IPS-NIHi7 (cell line): Measurements from ENCODE around the gene COG5.
A peak's percentile ranks its signal among the peaks of the same experiment; 100 is the strongest.

ENCODE experiments used
- DNase-seq: peaks from one replicate; pipeline ENCODE4 v3.0.0; 2012; ENCODE audit warnings: mixed read lengths; ENCODE audit errors: extremely low spot score

COG5 gene

GRCh38 chr7:107186240-107186639, 377.5 kb downstream of the COG5 start:
- no peak for DNase-seq

- DNase-seq: no peak
Observed at GRCh38 chr7:107185716-107186115, 378.0 kb downstream of the COG5 start.

- no peak for DNase-seq
Observed at GRCh38 chr7:107181172-107181571, 382.5 kb downstream of the COG5 start.

DNA sequence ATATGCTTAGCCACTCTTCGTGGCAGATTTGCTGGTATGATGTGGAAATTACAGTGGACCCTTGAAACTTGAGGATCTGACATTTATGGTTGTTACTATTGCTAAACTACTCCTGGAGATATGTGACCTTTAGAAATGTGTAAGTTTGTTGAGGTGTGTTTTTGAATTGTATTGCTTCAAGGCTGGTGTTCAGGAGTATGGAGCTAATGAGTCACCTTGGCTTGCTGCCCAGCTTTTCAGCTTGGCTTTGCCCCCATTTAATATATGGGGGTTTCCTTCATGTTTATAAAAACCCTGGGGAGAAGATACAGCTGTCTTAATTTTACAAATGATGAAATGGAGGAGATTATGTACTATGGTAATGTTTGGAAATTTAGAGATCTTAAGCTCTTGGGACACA, 383.3 kb downstream of the COG5 start:
- no peak for DNase-seq

DNA sequence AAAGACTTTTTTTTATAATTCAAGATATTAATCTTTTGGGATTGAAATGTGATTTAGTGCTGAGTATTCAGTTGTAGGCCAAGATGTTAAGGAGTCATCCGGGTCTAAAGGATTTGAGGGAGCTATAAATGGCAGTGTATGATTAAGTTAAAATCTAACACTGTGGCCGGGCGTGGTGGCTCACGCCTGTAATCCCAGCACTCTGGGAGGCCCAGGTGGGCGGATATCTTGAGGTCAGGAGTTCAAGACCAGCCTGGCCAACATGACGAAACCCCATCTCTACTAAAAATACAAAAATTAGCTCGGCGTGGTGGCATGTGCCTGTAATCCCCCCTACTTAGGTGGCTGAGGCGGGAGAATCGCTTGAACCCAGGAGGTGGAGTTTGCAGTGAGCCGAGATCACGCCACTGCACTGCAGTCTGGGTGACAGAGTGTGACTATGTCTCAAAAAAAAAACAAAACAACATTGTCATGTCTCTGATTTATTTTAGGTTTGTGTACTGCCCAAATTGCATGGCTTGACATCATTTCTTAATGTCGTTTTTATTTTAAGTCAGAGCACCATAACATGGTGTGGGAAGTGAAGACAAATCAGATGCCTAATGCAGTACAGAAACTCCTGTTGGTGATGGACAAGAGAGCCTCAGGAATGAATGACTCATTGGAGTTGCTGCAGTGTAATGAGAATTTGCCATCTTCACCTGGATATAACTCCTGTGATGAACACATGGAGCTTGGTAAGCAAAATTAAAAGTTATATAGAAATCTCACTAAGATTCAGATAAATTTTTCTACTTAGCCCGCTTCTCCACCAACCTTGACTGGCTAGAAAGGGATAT, 384.2 kb downstream of the COG5 start:
- DNase-seq: no peak

DNA sequence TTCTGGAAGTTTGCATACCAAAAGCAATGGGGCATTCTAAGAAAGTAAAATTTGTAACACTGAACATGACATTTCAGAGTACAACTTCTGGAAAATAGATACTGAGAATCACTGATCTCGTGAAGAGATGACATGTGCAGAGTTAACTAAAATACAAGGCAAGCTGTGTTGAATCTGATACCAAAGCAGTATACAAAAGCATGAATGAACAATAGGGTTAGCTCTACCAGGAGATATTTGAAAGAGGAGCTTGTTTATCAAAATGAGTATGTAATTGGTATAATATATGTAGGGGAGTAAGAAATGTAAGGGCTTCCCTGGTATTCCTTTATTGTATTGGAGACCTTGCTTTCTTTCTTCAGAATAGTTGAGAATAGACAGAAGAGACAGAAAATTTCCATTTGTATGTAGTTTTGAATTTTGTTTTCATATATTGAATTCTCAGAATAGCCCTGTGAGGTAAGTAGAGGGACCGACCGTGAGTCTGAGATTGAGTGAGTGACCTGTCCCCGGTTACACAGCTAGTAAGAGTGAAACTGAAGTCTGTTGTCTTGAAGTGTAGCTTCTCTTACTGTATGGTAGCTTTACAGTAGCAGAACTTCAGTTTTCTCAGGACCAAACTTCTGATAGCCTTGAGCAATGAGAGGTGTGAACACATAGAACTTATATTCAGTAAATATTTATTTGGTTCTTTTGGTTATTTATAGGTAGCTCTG, 389.9 kb downstream of the COG5 start:
- no peak for DNase-seq

GRCh38 chr7:107173191-107173590, 390.5 kb downstream of the COG5 start:
- DNase-seq: no peak

- DNase-seq: no peak
Observed at GRCh38 chr7:107172276-107173032, 391.3 kb downstream of the COG5 start.

GRCh38 chr7:107171496-107171895, 392.2 kb downstream of the COG5 start:
- no peak for DNase-seq

- DNase-seq: no peak
Observed at GRCh38 chr7:107170051-107170915, 393.4 kb downstream of the COG5 start.

DNA sequence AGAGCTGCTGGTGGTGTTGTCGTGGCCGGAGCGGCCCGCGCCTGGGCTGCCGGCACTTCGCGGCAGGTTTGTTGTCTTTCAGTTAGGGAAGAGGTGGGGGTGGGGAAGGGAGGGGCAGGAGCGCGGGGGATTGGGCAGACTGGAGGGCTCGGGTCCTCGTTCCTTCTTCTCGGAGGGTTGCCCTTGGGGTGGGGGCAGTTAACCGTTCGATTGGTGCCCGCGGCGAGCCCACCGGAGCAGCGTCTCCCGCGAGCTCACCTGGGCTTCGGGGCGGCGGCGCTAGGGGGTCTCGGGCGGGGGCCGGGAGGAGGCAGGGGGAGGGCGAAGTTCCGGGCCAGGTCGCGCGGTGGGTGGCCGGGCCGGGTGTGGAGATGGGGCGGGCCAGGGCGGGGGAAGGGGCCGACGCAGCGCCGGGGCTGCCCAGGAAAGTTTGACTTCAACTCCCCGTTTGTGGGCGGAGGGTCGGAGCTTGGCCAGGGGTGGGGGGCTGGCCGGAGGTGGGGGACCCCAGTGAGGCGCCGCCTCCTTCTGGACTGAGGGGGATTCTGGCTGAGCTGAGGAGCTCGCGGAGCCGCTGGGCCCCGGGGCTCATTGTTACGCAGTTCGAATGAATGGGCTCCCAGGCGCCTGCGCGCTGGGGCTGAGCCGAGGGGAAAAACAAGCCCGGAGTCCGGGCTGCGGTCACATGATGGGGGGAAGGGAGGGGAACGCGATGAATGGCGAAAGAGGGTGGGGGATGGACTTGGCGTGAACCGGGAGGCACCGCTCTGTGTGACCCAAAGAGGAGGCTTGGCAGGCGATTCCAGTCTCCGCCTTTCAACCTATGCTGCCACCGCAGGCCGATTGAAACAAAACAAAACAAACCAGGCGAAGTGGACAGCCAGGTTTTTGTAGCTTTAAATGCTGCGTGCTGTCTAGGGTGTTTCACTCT, 394.3 kb downstream of the COG5 start:
- peak; percentile 87 for DNase-seq

DNA sequence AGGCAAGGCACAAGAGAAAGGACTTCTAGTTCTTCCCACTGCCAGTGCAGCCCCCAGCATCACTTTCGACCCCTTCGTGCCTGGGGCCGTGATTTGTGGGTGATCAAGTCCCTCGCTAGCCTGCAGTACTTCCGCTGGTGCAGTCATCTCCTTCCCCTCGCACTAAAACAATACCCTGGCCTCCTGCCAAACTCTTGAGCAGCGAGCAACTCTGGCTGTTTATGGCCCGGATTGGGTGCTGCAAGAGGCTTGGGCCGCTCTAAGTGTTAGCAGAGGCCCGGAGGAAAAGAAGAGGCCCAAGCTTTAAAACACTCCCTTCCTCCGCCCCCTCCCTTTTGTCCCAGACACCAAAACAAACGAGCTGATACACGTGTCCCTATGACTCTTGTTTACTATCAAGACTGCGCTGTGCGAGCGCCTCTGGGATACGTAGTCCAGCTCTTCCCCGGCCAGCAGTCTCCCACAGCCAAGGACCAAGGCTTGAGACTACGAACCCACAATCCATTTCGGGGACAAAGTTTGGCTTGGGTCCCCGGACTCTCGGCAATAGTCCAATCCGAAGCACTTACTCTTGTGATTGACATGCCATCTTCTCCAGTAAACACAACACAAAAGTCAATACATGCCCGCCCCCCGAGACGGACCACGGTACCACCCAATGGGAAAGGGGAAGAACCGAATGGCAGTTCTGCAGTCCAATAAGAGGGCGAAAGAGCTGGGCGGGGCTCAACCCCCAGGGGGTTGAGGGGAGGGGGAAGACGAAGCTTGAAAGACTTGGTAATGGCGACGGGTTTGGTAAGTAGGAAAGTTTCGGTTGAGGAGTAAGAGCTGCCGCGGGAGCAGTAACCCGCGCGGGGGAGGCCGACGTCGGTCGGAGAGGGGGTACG, 395.2 kb downstream of the COG5 start, which contains the start of gene HBP1:
Gene HBP1, plus strand, starts transcription at position 771 of the 887 bp plus-strand sequence. CDS start 10,891 bp downstream, outside the sequence.
- peak; percentile 91 for DNase-seq

- DNase-seq: peak; percentile 36
Observed at GRCh38 chr7:107167483-107168232, 396.1 kb downstream of the COG5 start.

DNA sequence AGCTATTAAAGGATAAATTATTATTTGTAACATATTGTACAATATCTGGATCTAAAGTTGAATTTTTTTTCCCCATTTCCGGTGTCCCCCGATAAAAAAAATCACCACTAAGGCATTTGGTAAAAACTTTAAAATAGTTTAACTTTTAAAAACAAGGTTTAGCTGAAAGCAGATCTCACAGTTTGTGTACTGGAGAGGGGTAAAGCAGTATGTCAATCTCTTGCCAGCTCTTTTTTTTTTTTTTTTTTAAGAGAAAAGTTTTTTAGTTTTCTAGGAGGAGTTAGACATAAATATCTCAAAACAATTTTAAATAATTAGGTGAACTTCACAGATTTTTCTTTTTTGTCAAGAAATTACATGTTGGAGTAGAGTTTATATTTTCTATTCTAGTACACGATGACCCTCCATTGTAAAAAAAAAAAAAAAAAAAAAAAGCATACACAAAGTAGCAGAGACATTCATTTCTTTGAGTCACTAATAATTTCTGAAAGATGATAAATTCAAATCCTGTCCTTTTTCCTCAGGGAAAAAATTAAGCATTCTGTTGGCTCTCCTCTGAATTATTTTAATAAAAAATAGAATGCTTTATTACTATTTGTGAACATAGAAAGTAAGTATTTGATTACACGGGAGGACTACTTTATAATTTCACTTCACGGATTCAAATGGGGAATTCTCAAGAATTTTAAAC, 396.8 kb downstream of the COG5 start:
- no peak for DNase-seq

- DNase-seq: no peak
Observed at GRCh38 chr7:107165341-107165740, 398.4 kb downstream of the COG5 start.

DNA sequence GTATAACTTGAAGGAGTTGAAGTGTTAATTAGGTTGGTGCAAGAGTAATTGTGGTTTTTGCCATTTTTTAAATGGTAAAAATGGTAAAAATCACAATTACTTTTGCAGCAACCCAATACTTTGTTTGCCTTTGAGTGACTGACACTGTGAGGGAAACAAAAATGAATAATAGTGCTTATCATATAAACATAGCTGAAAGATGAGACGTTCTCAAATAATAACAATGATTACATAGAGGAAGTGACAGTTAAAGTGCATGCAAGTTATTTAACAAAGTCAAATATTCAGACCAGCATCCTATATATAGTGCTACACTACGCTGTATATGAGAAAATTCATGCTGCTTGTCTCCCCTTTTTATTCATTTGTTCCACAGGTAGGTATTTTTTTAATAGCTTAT, 399.6 kb downstream of the COG5 start:
- DNase-seq: no peak

- no peak for DNase-seq
Observed at GRCh38 chr7:107162475-107162874, 401.2 kb downstream of the COG5 start.

DNA sequence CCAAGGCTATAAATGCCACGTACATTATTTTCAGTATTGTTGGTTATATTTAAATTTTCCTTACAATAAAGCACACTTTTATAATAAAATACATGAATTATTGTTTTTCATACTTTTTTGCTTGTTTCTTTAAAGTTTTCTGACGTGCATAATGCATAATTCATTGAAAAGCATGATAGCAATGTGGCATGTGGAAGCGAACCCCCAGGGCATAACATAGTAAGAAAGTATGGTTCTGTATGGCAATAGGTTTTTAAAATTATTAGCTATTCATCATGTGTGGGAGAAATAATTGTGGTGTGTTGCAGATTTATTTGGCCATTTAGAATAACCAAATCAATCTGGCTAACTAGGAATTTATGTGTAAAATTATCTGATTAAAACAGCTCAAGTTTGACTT, 402.3 kb downstream of the COG5 start:
- DNase-seq: no peak
